GM19043 (cell line): ENCODE results near the gene TSPAN9.
"Not testable (repeated sequence)": the region's sequence is repeated elsewhere in the genome, so short reads cannot be mapped to it uniquely, and the experiment has no call there.

Experiments
- ATAC-seq: cut with Tn5 transposase; IDR thresholded peaks from one replicate; pipeline ENCODE4 v1.9.1; 2021; ENCODE audit warnings: low read depth; ENCODE audit not compliant: unreplicated experiment

The TSPAN9 gene

DNA sequence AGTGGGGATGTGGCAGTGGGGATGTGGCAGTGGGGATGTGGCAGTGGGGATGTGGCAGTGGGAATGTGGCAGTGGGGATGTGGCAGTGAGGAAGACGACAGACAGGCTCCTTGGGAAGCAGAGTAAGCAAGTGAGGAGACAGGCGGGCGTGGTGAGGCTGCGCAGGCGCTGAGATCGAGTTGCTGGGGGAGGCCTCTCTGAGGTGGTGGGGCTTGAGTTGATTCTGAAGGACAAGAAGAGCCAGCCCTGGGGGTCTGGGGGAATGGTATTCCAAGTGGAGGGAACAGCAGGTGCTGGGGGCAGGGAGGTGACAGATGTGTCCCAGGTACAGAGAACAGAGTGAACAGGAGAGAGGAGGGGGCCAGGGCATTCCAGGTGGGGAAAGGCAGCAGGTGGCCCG is 33.8 kb upstream of the TSPAN9 start:
- ATAC-seq, result no peak

GRCh38 chr12:3044141-3044630 is 33.0 kb upstream of the TSPAN9 start:
- no peak for ATAC-seq

- no peak for ATAC-seq
Observed at GRCh38 chr12:3045494-3045893, 31.7 kb upstream of the TSPAN9 start.

GRCh38 chr12:3045989-3046388 is 31.2 kb upstream of the TSPAN9 start:
- ATAC-seq, result no peak

DNA sequence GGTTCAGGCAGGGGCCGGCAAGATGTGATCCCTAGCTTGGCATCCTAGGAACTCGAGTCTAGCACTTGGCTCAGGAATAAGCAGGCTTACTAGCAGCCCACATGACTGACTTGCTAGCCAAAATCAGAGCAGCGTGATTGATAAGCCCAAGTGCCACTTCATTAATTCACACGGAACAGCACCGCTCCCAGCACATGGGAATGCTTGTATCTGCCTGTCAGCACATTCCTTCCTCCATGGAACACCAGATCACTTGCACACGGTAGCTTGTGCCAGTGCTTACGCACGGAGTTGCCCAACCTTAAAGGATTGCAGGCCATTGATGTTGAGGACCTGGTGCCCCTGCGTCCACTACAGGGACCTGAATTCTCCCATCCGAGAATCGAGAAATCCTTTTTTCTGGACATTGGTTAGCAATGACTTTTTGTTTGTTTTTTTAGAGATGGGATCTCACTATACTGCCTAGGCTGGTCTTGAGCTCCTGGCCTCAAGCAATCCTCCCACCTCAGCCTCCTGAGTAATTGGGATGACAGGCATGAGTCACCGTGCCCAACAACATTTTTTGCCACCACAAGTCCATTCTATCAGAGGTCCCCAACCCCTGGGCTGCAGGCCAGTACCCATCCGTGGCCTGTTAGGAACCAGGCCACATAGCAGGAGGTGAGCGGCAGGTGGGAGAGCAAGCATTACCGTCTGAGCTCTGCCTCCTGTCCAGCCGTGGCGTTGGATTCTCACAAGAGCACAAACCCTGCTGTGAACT is 30.6 kb upstream of the TSPAN9 start:
- no peak for ATAC-seq

GRCh38 chr12:3047961-3048360 is 29.2 kb upstream of the TSPAN9 start:
- ATAC-seq, result no peak

DNA sequence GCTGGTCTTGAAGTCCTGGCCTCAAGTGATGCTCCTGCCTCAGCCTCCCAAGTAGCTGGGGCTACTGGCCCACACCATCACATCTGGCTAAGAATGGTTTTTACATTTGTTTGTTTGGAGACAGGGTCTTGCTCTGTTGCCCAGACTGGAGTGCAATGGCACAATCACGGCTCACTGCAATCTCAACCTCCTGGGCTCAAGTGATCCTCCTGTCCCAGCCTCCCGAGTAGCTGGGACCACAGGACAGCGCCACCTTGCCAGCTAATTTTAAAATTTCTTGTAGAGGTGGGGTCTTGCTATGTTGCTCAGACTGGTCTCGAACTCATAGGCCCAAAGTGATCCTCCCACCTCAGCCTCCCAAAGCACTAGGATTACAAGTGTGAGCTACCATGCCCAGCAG is 28.6 kb upstream of the TSPAN9 start:
- ATAC-seq, result no peak

- no peak for ATAC-seq
Observed at GRCh38 chr12:3049176-3049575, 28.0 kb upstream of the TSPAN9 start.

DNA sequence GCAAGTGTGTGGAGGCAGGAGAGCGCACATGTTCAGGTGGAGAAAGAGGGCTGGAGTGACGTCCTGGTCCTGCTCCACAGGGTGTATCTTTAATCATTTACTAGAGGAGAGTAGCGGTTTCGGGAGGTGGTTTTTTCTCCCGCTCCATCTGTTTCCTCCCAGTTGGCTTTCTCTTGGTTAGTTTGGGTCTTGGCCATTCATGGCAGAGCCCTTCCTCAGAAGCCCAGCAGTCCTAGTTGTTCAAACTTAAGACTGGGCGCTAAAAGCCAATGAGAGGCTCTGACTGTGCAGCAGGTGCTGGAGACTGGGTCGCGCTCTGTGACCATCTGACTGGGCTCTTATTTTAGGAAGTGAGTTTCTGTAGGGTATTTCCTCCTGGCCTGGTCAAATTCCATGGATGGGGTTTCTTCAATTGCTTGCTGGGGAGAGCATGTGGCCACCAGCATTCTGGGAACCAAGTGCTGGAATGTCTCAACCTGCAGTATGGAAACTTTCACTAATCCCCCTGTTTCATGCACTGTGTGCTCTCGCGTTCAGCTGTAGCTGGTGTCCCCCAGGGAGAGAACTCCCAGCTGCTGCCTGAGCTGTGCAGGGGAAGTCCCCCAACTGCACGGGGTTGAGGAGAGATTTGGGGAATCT is 27.4 kb upstream of the TSPAN9 start:
- ATAC-seq, result no peak

GRCh38 chr12:3054374-3054773 is 22.8 kb upstream of the TSPAN9 start:
- ATAC-seq, result no peak

GRCh38 chr12:3055026-3055703 is 22.0 kb upstream of the TSPAN9 start:
- ATAC-seq, result no peak

GRCh38 chr12:3055704-3056467 is 21.3 kb upstream of the TSPAN9 start:
- no peak for ATAC-seq

DNA sequence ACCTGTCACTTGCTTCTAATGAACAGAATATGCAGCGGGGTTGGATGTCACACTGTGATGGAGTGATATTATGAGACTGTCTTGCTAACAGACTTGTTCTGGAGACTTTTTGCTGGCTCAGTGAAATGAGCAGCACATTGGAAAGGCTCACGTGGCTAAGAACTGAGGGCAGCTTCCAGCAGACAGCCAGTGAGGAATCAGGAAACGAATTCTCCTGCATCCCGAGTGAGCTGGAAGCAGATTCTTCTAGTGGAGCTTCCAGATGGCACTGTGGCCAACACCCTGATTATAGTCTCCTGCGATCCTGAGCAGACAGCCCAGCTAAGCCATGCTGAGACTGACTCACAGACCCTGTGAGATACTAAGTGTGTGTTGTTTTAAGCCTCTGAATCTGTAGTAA is 16.1 kb upstream of the TSPAN9 start:
- no peak for ATAC-seq

DNA sequence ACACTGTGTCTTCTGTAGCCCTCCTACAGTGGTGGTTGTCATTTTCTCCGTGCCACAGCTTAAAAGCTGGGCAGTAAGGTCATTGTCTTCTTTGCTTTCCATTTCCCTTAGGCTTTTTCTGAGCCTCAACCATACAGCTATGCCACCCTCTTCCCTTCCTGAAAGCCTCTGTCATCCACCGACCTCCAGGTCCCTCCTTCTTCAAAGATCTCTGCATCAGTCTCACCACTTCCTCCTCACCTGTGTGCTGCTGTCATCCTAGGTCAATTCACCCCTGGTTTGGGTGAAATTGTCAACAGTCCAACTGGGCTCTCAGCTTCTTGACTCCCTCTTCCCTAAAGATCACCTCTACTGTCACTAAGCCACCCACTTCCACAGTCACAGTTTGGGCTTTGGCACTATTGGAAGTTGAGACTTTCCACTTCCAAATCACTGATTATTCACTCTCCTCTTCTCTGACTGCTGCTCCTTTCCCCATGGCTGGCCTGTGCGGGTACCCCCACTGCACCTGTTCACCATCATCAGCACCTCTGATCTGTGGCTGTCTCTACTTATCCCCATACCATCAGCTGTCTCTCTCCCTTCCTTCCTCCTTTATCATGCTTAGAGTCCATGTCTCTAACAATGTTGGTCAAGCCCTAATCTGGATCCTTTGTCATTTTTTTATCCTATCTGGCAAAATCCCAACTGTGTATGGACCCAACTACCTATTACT is 15.5 kb upstream of the TSPAN9 start:
- ATAC-seq, result no peak

DNA sequence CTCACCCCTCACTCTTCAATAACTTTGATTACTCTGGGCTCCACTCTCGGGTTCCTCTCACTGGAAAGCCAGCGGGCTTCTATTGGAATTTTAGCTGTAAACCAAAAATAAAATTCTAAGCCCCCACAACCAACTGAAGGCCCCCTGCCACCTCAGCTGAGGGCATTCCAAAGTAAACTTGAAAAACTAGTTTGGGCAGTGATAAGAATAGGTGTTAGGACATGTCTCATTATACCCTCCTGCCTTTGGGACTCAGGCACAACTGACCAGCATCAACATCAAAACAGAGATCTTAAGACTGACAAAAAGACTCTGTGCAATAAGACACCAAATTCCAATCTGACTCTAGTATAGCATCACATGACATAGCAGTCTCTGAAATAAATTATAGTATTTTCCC is 11.9 kb upstream of the TSPAN9 start:
- ATAC-seq, result no peak

DNA sequence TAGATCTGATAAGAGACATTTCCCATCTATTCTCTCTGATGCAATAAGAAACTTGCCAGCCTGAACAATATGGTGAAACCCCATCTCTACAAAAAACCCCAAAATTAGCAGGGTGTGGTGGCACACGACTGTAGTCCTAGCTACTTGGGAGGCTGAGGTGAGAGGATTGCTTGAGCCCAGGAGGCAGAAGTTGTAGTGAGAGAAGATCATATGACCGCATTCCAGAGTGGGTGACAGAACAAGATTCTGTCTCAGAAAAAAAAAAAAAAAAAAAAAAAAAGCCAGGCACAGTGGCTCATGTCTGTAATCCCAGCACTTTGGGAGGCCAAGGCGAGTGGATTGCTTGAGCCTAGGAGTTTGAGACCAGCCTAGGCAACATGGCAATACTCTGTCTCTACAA is 11.3 kb upstream of the TSPAN9 start:
- ATAC-seq, result not testable (repeated sequence)

GRCh38 chr12:3069714-3070113 is 7.5 kb upstream of the TSPAN9 start:
- ATAC-seq, result no peak

DNA sequence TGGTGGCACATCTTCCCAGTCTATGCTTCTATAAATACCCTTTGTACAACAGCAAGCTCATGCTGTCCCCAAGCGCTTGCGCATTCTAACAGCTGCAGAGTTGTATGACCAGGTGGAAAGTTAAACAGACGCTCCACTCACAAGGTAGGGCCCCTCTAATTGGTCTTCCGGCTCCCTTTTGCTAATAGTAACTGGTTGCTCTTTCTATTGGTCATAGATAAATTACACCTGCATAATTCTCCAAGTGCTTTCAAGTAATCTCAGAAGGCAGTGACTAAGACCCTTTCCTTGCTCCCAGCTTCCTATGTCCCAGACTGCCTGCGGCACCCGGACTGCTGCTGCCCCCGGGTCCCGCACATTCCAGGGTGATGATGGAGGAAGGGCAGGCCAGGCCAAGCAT is 6.1 kb upstream of the TSPAN9 start:
- ATAC-seq, result no peak

GRCh38 chr12:3071710-3072109 is 5.5 kb upstream of the TSPAN9 start:
- no peak for ATAC-seq
